Cardiac muscle cell (in vitro differentiated cells and primary cell): ENCODE measurements around the gene KCNMA1. TPM values are rescaled to one million over a fixed set of nuclear protein-coding genes. Genes with fewer than 3 reads are reported as not detected.

Source experiments
- DNase-seq, 2 donors: peaks; one replicate each; pipeline versions ENCODE4 v3.0.0 to v3.0.0-alpha.2; 2010 to 2017; ENCODE audit warnings: low read depth in 1 of 2, low spot score in 1 of 2
- H3K27ac ChIP-seq: fragments of 200-600 bp; sonication (generic); 2 replicates; pipeline ENCODE4 v1.5.1; 2016
- H3K27me3 ChIP-seq: fragments of 200-600 bp; sonication (generic); 2 replicates; pipeline ENCODE4 v1.6.0; 2016; ENCODE audit warnings: control low read depth
- H3K36me3 ChIP-seq: fragments of 200-600 bp; sonication (generic); 2 replicates; pipeline ENCODE4 v1.5.1; 2016; ENCODE audit warnings: control low read depth
- H3K4me1 ChIP-seq: fragments of 200-600 bp; sonication (generic); 2 replicates; pipeline ENCODE4 v1.8.1; 2017; ENCODE audit warnings: low read depth, mild to moderate bottlenecking, mixed run types
- H3K4me3 ChIP-seq: fragments of 200-600 bp; sonication (generic); 2 replicates; pipeline ENCODE4 v1.5.1; 2016; ENCODE audit warnings: mild to moderate bottlenecking
- H3K9me3 ChIP-seq: fragments of 200-600 bp; sonication (generic); 2 replicates; pipeline ENCODE4 v1.5.1; 2017; ENCODE audit warnings: low read depth, mild to moderate bottlenecking, control low read depth
- CTCF ChIP-seq: IDR thresholded peaks from 2 replicates; pipeline ENCODE4 v1.5.1; 2012; ENCODE audit warnings: low read depth, mild to moderate bottlenecking, low read length
- polyA plus RNA-seq: library from polyadenylated mRNA; unstranded; fragments of >200 nt; fragmentation: Nextera tagmentation; extraction: Ambion mirVana; gene quantifications from 2 replicates; pipeline ENCODE4 v1.2.1, GENCODE V29; 2016
- total RNA-seq: library from RNA; depleted of rRNA; stranded (reverse); fragments of >200 nt; gene quantifications from 2 replicates; pipeline ENCODE4 v1.2.3, GENCODE V29; 2016

KCNMA1 gene
- total and polyA plus RNA-seq, 2 experiments from 2014 or later = 1.8 to 1.9 TPM

GRCh38 chr10:77269163-77269562, 368.4 kb downstream of the KCNMA1 start:
- TF ChIP-seq CTCF = no peak
- H3K36me3 ChIP-seq = no peaks in the 10 kb centered on the region
- no peak for DNase-seq
- H3K4me3 ChIP-seq = no peak overlapping the region
- H3K27me3 ChIP-seq = peaks cover 19% of the 10 kb centered on the region
- no peak overlapping the region for H3K27ac ChIP-seq
- H3K9me3 ChIP-seq = no peaks in the 10 kb centered on the region
- no peaks in the 10 kb centered on the region for H3K4me1 ChIP-seq

- Histone ChIP-seq H3K27me3 (peaks cover 20% of the 10 kb centered on the region), H3K36me3 (no peaks in the 10 kb centered on the region), H3K9me3 (no peaks in the 10 kb centered on the region), H3K4me3 (no peak overlapping the region), H3K27ac (no peak overlapping the region), H3K4me1 (no peaks in the 10 kb centered on the region)
- DNase-seq = no peak
- TF ChIP-seq CTCF = no peak
Observed at GRCh38 chr10:77268721-77269120, 368.9 kb downstream of the KCNMA1 start.

GRCh38 chr10:77267703-77268675, 369.6 kb downstream of the KCNMA1 start:
- no peak overlapping the region for H3K27ac ChIP-seq
- H3K27me3 ChIP-seq = peaks cover 17% of the 10 kb centered on the region
- DNase-seq = no peak

GRCh38 chr10:77266242-77266641, 371.4 kb downstream of the KCNMA1 start:
- H3K4me3 ChIP-seq = no peak overlapping the region
- H3K27me3 ChIP-seq = peaks cover 12% of the 10 kb centered on the region
- DNase-seq = no peak
- no peak overlapping the region for H3K27ac ChIP-seq
- H3K36me3 ChIP-seq = no peaks in the 10 kb centered on the region
- no peaks in the 10 kb centered on the region for H3K9me3 ChIP-seq
- no peaks in the 10 kb centered on the region for H3K4me1 ChIP-seq
- no peak for TF ChIP-seq CTCF

More at GRCh38 chr10:77267703-77268675, 369.6 kb downstream of the KCNMA1 start:
- H3K4me3 ChIP-seq = no peak overlapping the region
- no peak for TF ChIP-seq CTCF
- no peaks in the 10 kb centered on the region for H3K36me3 ChIP-seq
- H3K9me3 ChIP-seq = no peaks in the 10 kb centered on the region
- H3K4me1 ChIP-seq = no peaks in the 10 kb centered on the region

GRCh38 chr10:77264527-77264926, 373.1 kb downstream of the KCNMA1 start:
- no peak overlapping the region for H3K4me3 ChIP-seq
- no peak for TF ChIP-seq CTCF
- H3K9me3 ChIP-seq = no peaks in the 10 kb centered on the region
- no peak for DNase-seq
- no peaks in the 10 kb centered on the region for H3K36me3 ChIP-seq
- no peaks in the 10 kb centered on the region for H3K4me1 ChIP-seq
- H3K27ac ChIP-seq = no peak overlapping the region
- peaks cover 12% of the 10 kb centered on the region for H3K27me3 ChIP-seq
